HEK293T (cell line): ENCODE results near the gene DSG4.

Experiments used
- ARNT ChIP-seq: fragments of 450-650 bp; IDR thresholded peaks from 2 replicates; pipeline ENCODE4 v1.6.1; 2017; ENCODE audit warnings: mild to moderate bottlenecking
- CTBP1 ChIP-seq: fragments of 450-650 bp; IDR thresholded peaks from 2 replicates; pipeline ENCODE4 v1.6.1; 2016; ENCODE audit warnings: borderline replicate concordance
- ELF4 ChIP-seq: fragments of 450-650 bp; IDR thresholded peaks from 2 replicates; pipeline ENCODE4 v1.6.1; 2017; ENCODE audit warnings: antibody characterized with exemption
- FOXA1 ChIP-seq: fragments of 450-650 bp; IDR thresholded peaks from 2 replicates; pipeline ENCODE4 v1.6.1; 2016; ENCODE audit warnings: mild to moderate bottlenecking
- FOXK2 ChIP-seq: fragments of 450-650 bp; IDR thresholded peaks from 2 replicates; pipeline ENCODE4 v1.6.1; 2016; ENCODE audit warnings: mild to moderate bottlenecking
- FOXM1 ChIP-seq: fragments of 450-650 bp; IDR thresholded peaks from 2 replicates; pipeline ENCODE4 v1.6.1; 2017; ENCODE audit warnings: mild to moderate bottlenecking, borderline replicate concordance
- HDGF ChIP-seq: fragments of 450-650 bp; IDR thresholded peaks from 2 replicates; pipeline ENCODE4 v1.6.1; 2017; ENCODE audit warnings: antibody characterized with exemption, borderline replicate concordance
- NFRKB ChIP-seq: fragments of 450-650 bp; IDR thresholded peaks from 2 replicates; pipeline ENCODE4 v1.6.1; 2016; ENCODE audit warnings: mild to moderate bottlenecking, moderate library complexity
- SP1 ChIP-seq: fragments of 450-650 bp; IDR thresholded peaks from 2 replicates; pipeline ENCODE4 v1.6.1; 2017
- TARDBP ChIP-seq: fragments of 450-650 bp; IDR thresholded peaks from 2 replicates; pipeline ENCODE4 v1.6.1; 2016

DNA sequence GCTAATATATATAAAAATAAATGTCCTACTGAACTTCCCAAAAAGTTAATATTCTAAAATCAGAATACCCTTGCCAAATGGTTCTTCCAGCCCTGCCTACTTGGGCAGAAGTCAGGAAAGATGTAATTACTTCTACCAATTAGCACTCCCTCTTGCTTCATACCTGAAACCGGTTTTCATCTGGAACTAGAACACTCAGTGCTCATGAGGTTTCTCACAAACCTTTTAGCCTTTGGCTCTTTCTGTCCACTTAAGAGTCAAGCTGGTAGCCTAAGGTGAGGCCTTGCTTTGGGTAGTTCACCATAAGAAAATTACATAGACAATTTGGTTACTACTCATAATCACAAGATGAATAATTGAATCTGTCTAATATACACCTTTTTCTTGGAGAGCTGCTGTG, 75.0 kb downstream of the DSG4 start:
- TF ChIP-seq ARNT: no peak
- no peak for TF ChIP-seq TARDBP
- TF ChIP-seq ELF4: no peak
- no peak for TF ChIP-seq FOXA1
- no peak for TF ChIP-seq HDGF
- no peak for TF ChIP-seq CTBP1
- no peak for TF ChIP-seq SP1
- no peak for TF ChIP-seq FOXK2
- TF ChIP-seq FOXM1: no peak
- no peak for TF ChIP-seq NFRKB
